GM12892 (cell line): ENCODE measurements around the gene CACNA1C.

Source experiments
- POLR2A ChIP-seq: IDR thresholded peaks from 2 replicates; pipeline ENCODE4 v1.6.1; 2011; ENCODE audit warnings: low read depth, low read length, control low read depth
- POLR2AphosphoS5 ChIP-seq: IDR thresholded peaks from 2 replicates; pipeline ENCODE4 v1.6.1; 2011; ENCODE audit warnings: low read depth, low read length, control low read depth

GRCh38 chr12:2610358-2610757 is 557.6 kb downstream of the CACNA1C start:
- TF ChIP-seq POLR2A (no peak), POLR2AphosphoS5 (no peak)
